HEK293T (cell line): ENCODE results near the gene APPBP2.

Source experiments
- CTCF ChIA-PET: fragments of 350-600 bp; formaldehyde crosslinking; extraction: SDS; loops from one replicate; lab custom pipeline; 2021; ENCODE audit warnings: antibody characterized with exemption, inconsistent platforms; lab: Yijun Ruan, JAX
- POLR2A ChIA-PET: fragments of 350-600 bp; formaldehyde crosslinking; extraction: SDS; loops from one replicate; lab custom pipeline; 2020; ENCODE audit warnings: antibody characterized with exemption, inconsistent platforms; lab: Yijun Ruan, JAX
- DNase-seq: peaks from one replicate; pipeline ENCODE4 v3.0.0; 2012; ENCODE audit warnings: mixed read lengths; ENCODE audit errors: extremely low spot score
- ARNT ChIP-seq: fragments of 450-650 bp; IDR thresholded peaks from 2 replicates; pipeline ENCODE4 v1.6.1; 2017; ENCODE audit warnings: mild to moderate bottlenecking
- BHLHE40 ChIP-seq: fragments of 450-650 bp; IDR thresholded peaks from 2 replicates; pipeline ENCODE4 v1.6.1; 2016; ENCODE audit warnings: mild to moderate bottlenecking, moderate library complexity, borderline replicate concordance
- CTBP1 ChIP-seq: fragments of 450-650 bp; IDR thresholded peaks from 2 replicates; pipeline ENCODE4 v1.6.1; 2016; ENCODE audit warnings: borderline replicate concordance
- ELF4 ChIP-seq: fragments of 450-650 bp; IDR thresholded peaks from 2 replicates; pipeline ENCODE4 v1.6.1; 2017; ENCODE audit warnings: antibody characterized with exemption
- FOXA1 ChIP-seq: fragments of 450-650 bp; IDR thresholded peaks from 2 replicates; pipeline ENCODE4 v1.6.1; 2016; ENCODE audit warnings: mild to moderate bottlenecking
- FOXK2 ChIP-seq: fragments of 450-650 bp; IDR thresholded peaks from 2 replicates; pipeline ENCODE4 v1.6.1; 2016; ENCODE audit warnings: mild to moderate bottlenecking
- FOXM1 ChIP-seq: fragments of 450-650 bp; IDR thresholded peaks from 2 replicates; pipeline ENCODE4 v1.6.1; 2017; ENCODE audit warnings: mild to moderate bottlenecking, borderline replicate concordance
- HDGF ChIP-seq: fragments of 450-650 bp; IDR thresholded peaks from 2 replicates; pipeline ENCODE4 v1.6.1; 2017; ENCODE audit warnings: antibody characterized with exemption, borderline replicate concordance
- L3MBTL2 ChIP-seq: fragments of 450-650 bp; conservative IDR thresholded peaks from 2 replicates; pipeline ENCODE4 v1.6.1; 2016; ENCODE audit warnings: mild to moderate bottlenecking
- LEF1 ChIP-seq: fragments of 450-650 bp; IDR thresholded peaks from 2 replicates; pipeline ENCODE4 v1.6.1; 2017; ENCODE audit warnings: mild to moderate bottlenecking, borderline replicate concordance
- NFRKB ChIP-seq: fragments of 450-650 bp; IDR thresholded peaks from 2 replicates; pipeline ENCODE4 v1.6.1; 2016; ENCODE audit warnings: mild to moderate bottlenecking, moderate library complexity
- PKNOX1 ChIP-seq: fragments of 450-650 bp; IDR thresholded peaks from 2 replicates; pipeline ENCODE4 v1.6.1; 2016
- SP1 ChIP-seq: fragments of 450-650 bp; IDR thresholded peaks from 2 replicates; pipeline ENCODE4 v1.6.1; 2017
- SUZ12 ChIP-seq: fragments of 450-650 bp; IDR thresholded peaks from 2 replicates; pipeline ENCODE4 v1.6.1; 2016; ENCODE audit warnings: mild to moderate bottlenecking
- TARDBP ChIP-seq: fragments of 450-650 bp; IDR thresholded peaks from 2 replicates; pipeline ENCODE4 v1.6.1; 2016
- ZNF384 ChIP-seq: fragments of 450-650 bp; IDR thresholded peaks from 2 replicates; pipeline ENCODE4 v1.6.1; 2016

APPBP2 gene

GRCh38 chr17:60539807-60540206 is 13.8 kb upstream of the APPBP2 start:
- DNase-seq: no peak
- ChIA-PET POLR2A (no interaction called here), CTCF (no interaction called here)
- TF ChIP-seq L3MBTL2: no peak
- no peak for TF ChIP-seq ELF4
- TF ChIP-seq FOXA1: no peak
- no peak for TF ChIP-seq PKNOX1
- TF ChIP-seq FOXM1: no peak
- no peak for TF ChIP-seq ZNF384
- TF ChIP-seq SUZ12: no peak
- no peak for TF ChIP-seq ARNT
- no peak for TF ChIP-seq SP1
- no peak for TF ChIP-seq FOXK2
- no peak for TF ChIP-seq CTBP1
- TF ChIP-seq BHLHE40: no peak

GRCh38 chr17:60538726-60539125 is 12.7 kb upstream of the APPBP2 start:
- DNase-seq: no peak
- no peak for TF ChIP-seq FOXK2
- TF ChIP-seq ZNF384: peak; percentile 55
- POLR2A ChIA-PET: interaction anchor here (1.2 kb wide), 1 partner anchor 12 kb away, joined by 7 read pairs; the partner anchor contains the start of gene APPBP2
- CTCF ChIA-PET: no interaction called here

GRCh38 chr17:60535382-60536279 is 9.6 kb upstream of the APPBP2 start:
- CTCF ChIA-PET: no interaction called here
- POLR2A ChIA-PET: interaction anchor here (2.6 kb wide), 1 partner anchor 10 kb away, joined by 11 read pairs; the partner anchor contains the start of gene APPBP2
- no peak for TF ChIP-seq LEF1
- no peak for TF ChIP-seq HDGF
- TF ChIP-seq NFRKB: no peak
- TF ChIP-seq TARDBP: no peak
- no peak for TF ChIP-seq L3MBTL2
- TF ChIP-seq FOXM1: no peak
- no peak for TF ChIP-seq SP1
- no peak for TF ChIP-seq FOXK2
- TF ChIP-seq SUZ12: no peak
- no peak for TF ChIP-seq CTBP1
- no peak for TF ChIP-seq ZNF384
- TF ChIP-seq PKNOX1: no peak; the same call in none of the 2 replicates
- TF ChIP-seq FOXA1: no peak
- no peak for TF ChIP-seq ARNT
- no peak for TF ChIP-seq BHLHE40
- TF ChIP-seq ELF4: no peak

GRCh38 chr17:60534613-60535157 is 8.6 kb upstream of the APPBP2 start:
- TF ChIP-seq BHLHE40 (no peak), SP1 (no peak), PKNOX1 (no peak), FOXK2 (no peak), LEF1 (no peak), TARDBP (no peak), CTBP1 (no peak), ARNT (no peak), L3MBTL2 (no peak), FOXM1 (no peak)
- ChIA-PET POLR2A (interaction anchor here (2.6 kb wide), 1 partner anchor 9 kb away, joined by 11 read pairs; the partner anchor contains the start of gene APPBP2), CTCF (interaction anchor here (0.6 kb wide), 1 partner anchor 102 kb away, joined by 3 read pairs; no protein-coding TSS in a partner anchor)
- no peak for DNase-seq

More at GRCh38 chr17:60535382-60536279, 9.6 kb upstream of the APPBP2 start:
- no peak for DNase-seq

GRCh38 chr17:60534010-60534555 is 8.0 kb upstream of the APPBP2 start:
- no peak for TF ChIP-seq SP1
- TF ChIP-seq NFRKB: no peak
- no peak for TF ChIP-seq SUZ12
- TF ChIP-seq L3MBTL2: no peak
- no peak for TF ChIP-seq ELF4
- TF ChIP-seq LEF1: no peak
- no peak for TF ChIP-seq PKNOX1
- no peak for TF ChIP-seq CTBP1
- TF ChIP-seq FOXK2: no peak
- TF ChIP-seq BHLHE40: no peak
- TF ChIP-seq FOXM1: no peak
- TF ChIP-seq TARDBP: no peak
- TF ChIP-seq ZNF384: no peak
- DNase-seq: no peak
- ChIA-PET POLR2A (interaction anchor here (2.6 kb wide), 1 partner anchor 8 kb away, joined by 11 read pairs; the partner anchor contains the start of gene APPBP2), CTCF (interaction anchor here (0.6 kb wide), 1 partner anchor 102 kb away, joined by 3 read pairs; no protein-coding TSS in a partner anchor)
